HCT116 (cell line): ENCODE results near the gene CACNA1C.

Experiments used
- CTCF ChIP-seq, 3 experiments: fragments of 200-600 bp in 1 of 3; sonication (generic) in 1 of 3; IDR thresholded peaks in 2 of 3; conservative IDR thresholded peaks in 1 of 3; 2 replicates each; pipeline ENCODE4 v1.5.1; 2012 to 2017; ENCODE audit warnings: low read depth in 2 of 3, low read length in 2 of 3, antibody characterized with exemption in 1 of 3, borderline replicate concordance in 1 of 3, control low read depth in 1 of 3, mild to moderate bottlenecking in 1 of 3, mixed read lengths in 1 of 3, mixed run types in 1 of 3, moderate library complexity in 1 of 3; ENCODE audit not compliant: insufficient read depth in 1 of 3
- POLR2A ChIP-seq: IDR thresholded peaks from 2 replicates; pipeline ENCODE4 v1.7.0; 2011; ENCODE audit warnings: borderline replicate concordance; ENCODE audit not compliant: insufficient read depth, insufficient read length; ENCODE audit errors: extremely low read depth
- POLR2AphosphoS5 ChIP-seq: IDR thresholded peaks from 2 replicates; pipeline ENCODE4 v1.6.1; 2011; ENCODE audit warnings: mild to moderate bottlenecking, low read depth, low read length, moderate library complexity

- TF ChIP-seq POLR2AphosphoS5 (no peak), CTCF (IDR thresholded peaks at IDR 0.05 in 2 of 3, conservative IDR thresholded peaks at IDR 0.05 in 1 of 3; ENCODE audit: borderline replicate concordance in 1 of 3, insufficient read depth in 1 of 3, low read depth in 2 of 3, low read length in 2 of 3) (no peak), POLR2A (no peak)
Measured at GRCh38 chr12:2589381-2589780, 536.6 kb downstream of the CACNA1C start.
